Neutrophil (primary cell): ENCODE measurements around the gene CCR2.

ENCODE experiments used
- H3K27ac ChIP-seq: fragments of 200-600 bp; sonication (generic); 2 replicates; pipeline ENCODE4 v1.5.1; 2016; ENCODE audit warnings: mild to moderate bottlenecking, moderate library complexity
- H3K27me3 ChIP-seq: fragments of 200-600 bp; sonication (generic); 2 replicates; pipeline ENCODE4 v1.6.0; 2016; ENCODE audit warnings: mild to moderate bottlenecking
- H3K36me3 ChIP-seq: fragments of 200-600 bp; sonication (generic); 2 replicates; pipeline ENCODE4 v1.5.1; 2017
- H3K4me1 ChIP-seq, 2 experiments: fragments of 200-600 bp in 1 of 2; sonication (generic) in 1 of 2; 1 replicate in 1 of 2; 2 replicates in 1 of 2; pipeline versions ENCODE4 v1.5.1 to v1.6.1; 2013 to 2016; ENCODE audit warnings: low read depth in 1 of 2, low read length in 1 of 2, mild to moderate bottlenecking in 1 of 2, moderate library complexity in 1 of 2; ENCODE audit not compliant: control insufficient read depth in 1 of 2, insufficient read depth in 1 of 2
- H3K4me3 ChIP-seq, 2 experiments: fragments of 200-600 bp in 1 of 2; sonication (generic) in 1 of 2; 1 replicate in 1 of 2; 2 replicates in 1 of 2; pipeline ENCODE4 v1.5.1; 2013 to 2016; ENCODE audit warnings: low read depth in 1 of 2, low read length in 1 of 2, mild to moderate bottlenecking in 1 of 2, moderate library complexity in 1 of 2
- H3K9me3 ChIP-seq: fragments of 200-600 bp; sonication (generic); 2 replicates; pipeline ENCODE4 v1.5.1; 2016
- CTCF ChIP-seq: fragments of 200-600 bp; sonication (generic); IDR thresholded peaks from 2 replicates; pipeline ENCODE4 v1.5.1; 2016; ENCODE audit warnings: antibody characterized with exemption

CCR2 gene

DNA sequence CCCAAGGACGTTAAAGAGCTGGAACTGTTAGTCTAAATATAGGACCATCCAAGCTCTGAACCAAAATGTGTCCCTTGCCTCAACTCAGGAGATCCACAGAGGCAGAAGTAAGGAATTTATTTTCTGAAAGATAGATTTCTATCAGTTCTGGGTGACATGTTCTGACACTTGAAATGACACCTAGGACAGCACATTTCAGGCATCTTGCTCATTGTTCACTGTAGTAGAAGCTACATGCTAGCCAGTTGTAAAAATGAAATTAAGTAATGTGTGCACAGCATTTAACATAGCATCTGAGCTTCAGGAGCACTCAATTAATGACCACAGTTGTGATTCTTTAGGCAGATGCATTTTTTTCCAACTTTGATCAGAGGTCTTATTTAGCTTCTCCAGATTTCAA is 567 bp downstream of the CCR2 start:
- TF ChIP-seq CTCF: no peak
- H3K27me3 ChIP-seq: no peaks in the 10 kb centered on the region
- H3K36me3 ChIP-seq: no peaks in the 10 kb centered on the region
- H3K27ac ChIP-seq: no peak overlapping the region
- H3K4me1 ChIP-seq: no peaks in the 10 kb centered on the region
- H3K9me3 ChIP-seq: no peaks in the 10 kb centered on the region
- H3K4me3 ChIP-seq: no peak overlapping the region

DNA sequence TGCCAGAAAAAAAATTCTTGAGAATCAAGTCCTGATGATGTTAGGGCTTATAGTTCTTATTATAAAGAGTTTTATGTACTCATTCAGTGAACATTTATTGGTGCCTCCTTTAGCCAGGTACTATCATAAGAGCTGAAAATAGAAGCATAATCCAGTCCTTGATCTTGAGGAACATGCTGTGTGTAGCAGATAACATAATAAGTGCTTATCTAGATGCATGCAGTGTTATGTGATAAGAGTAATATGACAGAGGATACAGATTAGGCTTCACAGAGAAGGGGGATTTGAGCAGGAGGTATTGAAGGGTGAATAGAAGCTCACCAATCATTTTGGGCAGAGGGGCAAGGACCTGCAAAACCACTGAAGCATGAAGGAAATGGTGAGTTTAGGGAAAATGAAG is 1.1 kb downstream of the CCR2 start:
- no peak for TF ChIP-seq CTCF
- Histone ChIP-seq H3K27ac (no peak overlapping the region), H3K36me3 (no peaks in the 10 kb centered on the region), H3K4me3 (no peak overlapping the region), H3K4me1 (no peaks in the 10 kb centered on the region), H3K27me3 (no peaks in the 10 kb centered on the region), H3K9me3 (no peaks in the 10 kb centered on the region)

GRCh38 chr3:46356276-46356675 is 2.4 kb downstream of the CCR2 start:
- no peak overlapping the region for H3K27ac ChIP-seq

GRCh38 chr3:46356909-46357308 is 3.0 kb downstream of the CCR2 start:
- TF ChIP-seq CTCF: no peak
- Histone ChIP-seq H3K27me3 (no peaks in the 10 kb centered on the region), H3K4me1 (peaks cover 12 to 14% of the 10 kb centered on the region in 2 experiments), H3K27ac (no peak overlapping the region), H3K36me3 (no peaks in the 10 kb centered on the region), H3K4me3 (no peak overlapping the region), H3K9me3 (no peaks in the 10 kb centered on the region)

More at GRCh38 chr3:46356276-46356675, 2.4 kb downstream of the CCR2 start:
- H3K36me3 ChIP-seq: no peaks in the 10 kb centered on the region
- H3K4me3 ChIP-seq: no peak overlapping the region
- no peaks in the 10 kb centered on the region for H3K9me3 ChIP-seq
- H3K4me1 ChIP-seq: peaks cover 5 to 8% of the 10 kb centered on the region in 2 experiments
- TF ChIP-seq CTCF: no peak
- H3K27me3 ChIP-seq: no peaks in the 10 kb centered on the region

- Histone ChIP-seq H3K36me3 (no peaks in the 10 kb centered on the region), H3K9me3 (no peaks in the 10 kb centered on the region), H3K4me1 (peaks cover 20 to 23% of the 10 kb centered on the region in 2 experiments), H3K4me3 (no peak overlapping the region), H3K27ac (no peak overlapping the region), H3K27me3 (no peaks in the 10 kb centered on the region)
- no peak for TF ChIP-seq CTCF
These were observed 4.6 kb downstream of the CCR2 start for GRCh38 chr3:46358466-46358865.
